GM12878 (cell line): ENCODE data around the gene SETD6. TPM values are rescaled to one million over a fixed set of nuclear protein-coding genes. Genes with fewer than 3 reads are reported as not detected.

Experiments used
- CBX3 ChIP-seq: fragments of 200-600 bp; sonication (generic); IDR thresholded peaks from 2 replicates; pipeline ENCODE4 v1.6.1; 2016; ENCODE audit warnings: low read depth, borderline replicate concordance
- CREM ChIP-seq: IDR thresholded peaks from 2 replicates; pipeline ENCODE4 v1.6.1; 2014; ENCODE audit warnings: antibody characterized with exemption, low read depth
- DPF2 ChIP-seq: fragments of 450-650 bp; IDR thresholded peaks from 2 replicates; pipeline ENCODE4 v1.6.1; 2017; ENCODE audit warnings: mild to moderate bottlenecking
- E4F1 ChIP-seq: fragments of 450-650 bp; IDR thresholded peaks from 2 replicates; pipeline ENCODE4 v1.6.1; 2018; ENCODE audit warnings: borderline replicate concordance, mild to moderate bottlenecking; ENCODE audit not compliant: partially characterized antibody
- EGR1 ChIP-seq, 2 experiments: IDR thresholded peaks; 1 replicate in 1 of 2; 2 replicates in 1 of 2; pipeline ENCODE4 v1.6.1; 2011 to 2012; ENCODE audit warnings: low read depth in 2 of 2, low read length in 2 of 2, borderline replicate concordance in 1 of 2, mild to moderate bottlenecking in 1 of 2, moderate library complexity in 1 of 2
- ESRRA ChIP-seq: IDR thresholded peaks from 2 replicates; pipeline ENCODE4 v1.6.1; 2012; ENCODE audit warnings: mild to moderate bottlenecking, low read length, improper control_type of control experiment
- EZH2 ChIP-seq: IDR thresholded peaks from 2 replicates; pipeline ENCODE4 v1.6.1; 2012; ENCODE audit warnings: low read depth, mild to moderate bottlenecking, control low read depth, inconsistent platforms, low read length, borderline replicate concordance; ENCODE audit not compliant: control insufficient read depth
- HCFC1 ChIP-seq: fragments of 150-350 bp; IDR thresholded peaks from 2 replicates; pipeline ENCODE4 v1.6.1; 2014; ENCODE audit warnings: low read length
- JUND ChIP-seq: IDR thresholded peaks from 2 replicates; pipeline ENCODE4 v1.6.1; 2012; ENCODE audit warnings: low read depth, mild to moderate bottlenecking, low read length, improper control_type of control experiment, moderate library complexity
- KLF5 ChIP-seq: fragments of 450-650 bp; IDR thresholded peaks from 2 replicates; pipeline ENCODE4 v1.6.1; 2014; ENCODE audit warnings: mild to moderate bottlenecking; ENCODE audit not compliant: partially characterized antibody
- NBN ChIP-seq: fragments of 450-650 bp; IDR thresholded peaks from 2 replicates; pipeline ENCODE4 v1.6.1; 2016
- NFYB ChIP-seq: IDR thresholded peaks from 2 replicates; pipeline ENCODE4 v1.6.1; 2011; ENCODE audit warnings: low read depth, mild to moderate bottlenecking, low read length, improper control_type of control experiment, moderate library complexity; ENCODE audit not compliant: insufficient read depth
- NR2C2 ChIP-seq: IDR thresholded peaks from 2 replicates; pipeline ENCODE4 v1.6.1; 2011; ENCODE audit warnings: borderline replicate concordance, low read depth; ENCODE audit not compliant: control insufficient read depth, insufficient read length
- PBX3 ChIP-seq: IDR thresholded peaks from 2 replicates; pipeline ENCODE4 v1.6.1; 2011; ENCODE audit warnings: mild to moderate bottlenecking, low read depth, low read length, moderate library complexity; ENCODE audit not compliant: insufficient replicate concordance
- REST ChIP-seq: IDR thresholded peaks from 2 replicates; pipeline ENCODE4 v1.6.1; 2012; ENCODE audit warnings: mild to moderate bottlenecking, low read depth, low read length
- SIN3A ChIP-seq: IDR thresholded peaks from 2 replicates; pipeline ENCODE4 v1.6.1; 2012; ENCODE audit warnings: low read depth, low read length, improper control_type of control experiment
- SPI1 ChIP-seq: IDR thresholded peaks from 2 replicates; pipeline ENCODE4 v1.6.1; 2011; ENCODE audit warnings: low read depth, mild to moderate bottlenecking, low read length, moderate library complexity, borderline replicate concordance; ENCODE audit not compliant: insufficient read depth
- SREBF2 ChIP-seq: IDR thresholded peaks from 2 replicates; pipeline ENCODE4 v1.6.1; 2012; ENCODE audit warnings: mild to moderate bottlenecking, low read length
- STAT1 ChIP-seq: fragments of 450-650 bp; conservative IDR thresholded peaks from 2 replicates; pipeline ENCODE4 v1.6.1; 2014; ENCODE audit warnings: antibody characterized with exemption, mild to moderate bottlenecking
- ZNF24 ChIP-seq: fragments of 450-650 bp; IDR thresholded peaks from 2 replicates; pipeline ENCODE4 v1.6.1; 2017; ENCODE audit warnings: antibody characterized with exemption, mild to moderate bottlenecking
- ZNF384 ChIP-seq: IDR thresholded peaks from 2 replicates; pipeline ENCODE4 v1.6.1; 2012; ENCODE audit warnings: low read depth, mild to moderate bottlenecking, low read length, improper control_type of control experiment, borderline replicate concordance
- ZNF622 ChIP-seq: fragments of 450-650 bp; IDR thresholded peaks from 2 replicates; pipeline ENCODE4 v1.6.1; 2017; ENCODE audit warnings: mild to moderate bottlenecking, inconsistent platforms
- polyA plus RNA-seq, 11 experiments: library from polyadenylated mRNA; depleted of rRNA in 4 of 11; unstranded in 6 of 11; stranded (reverse) in 5 of 11; fragments of >200 nt; fragmentation: Nextera tagmentation in 4 of 11; fragmentation: Illumina TruSeq in 1 of 11; extraction: Ambion mirVana in 4 of 11; extraction: Trizol in 1 of 11; gene quantifications; 1 replicate in 1 of 11; 2 replicates in 10 of 11; pipeline versions ENCODE4 v1.2.1 to v1.2.3, GENCODE V29; 2011 to 2016; ENCODE audit warnings: inconsistent platforms in 2 of 11, missing spikeins in 2 of 11, low read depth in 1 of 11
- total RNA-seq, 4 experiments: library from RNA; depleted of rRNA in 3 of 4; stranded (reverse); fragments of >200 nt in 3 of 4; fragmentation: Illumina TruSeq in 1 of 4; extraction: Trizol in 1 of 4; gene quantifications; 2 replicates each; pipeline versions ENCODE4 v1.2.1 to v1.2.3, GENCODE V29; 2013 to 2021

SETD6 gene
- total and polyA plus RNA-seq, 10 of the 15 experiments (the other 5 are each of a cell fraction or from before 2014, with no cell fraction given): 8.2 to 23.8 (median 16.2) TPM

- TF ChIP-seq KLF5 (peak; percentile 17), SPI1 (no peak), SIN3A (peak; percentile 91), ESRRA (no peak), HCFC1 (no peak), CBX3 (no peak), NBN (peak; percentile 44; the same call in 1 of the 2 replicates), EZH2 (no peak), NFYB (no peak), ZNF24 (no peak), REST (no peak), CREM (peak; percentile 51), ZNF384 (no peak), STAT1 (no peak), SREBF2 (no peak), NR2C2 (no peak), DPF2 (no peak), E4F1 (no peak), EGR1 (IDR thresholded peaks at IDR 0.05; ENCODE audit: borderline replicate concordance in 1 of 2, low read depth in 2 of 2, low read length in 2 of 2) (no peak), PBX3 (peak; percentile 34), ZNF622 (no peak), JUND (no peak)
Measured at GRCh38 chr16:58515125-58515870, at the start of gene SETD6 (continued).
